ENCODE data around the gene APOL1. TPM values are rescaled to one million over a fixed set of nuclear protein-coding genes. Genes with fewer than 3 reads are reported as not detected.
"Not testable (repeated sequence)": the region's sequence is repeated elsewhere in the genome, so short reads cannot be mapped to it uniquely, and the experiment has no call there.

Gene APOL1
- total and polyA plus RNA-seq, 2 donors (not counting 1 experiment from before 2014, with no cell fraction given), result 3.3 to 11.2 TPM

- H3K27ac ChIP-seq (ENCODE audit: low read length in 2 of 2); H3K4me2 ChIP-seq (replicated peaks; ENCODE audit: low read depth, low read length, poor library complexity, severe bottlenecking); H3K4me1 ChIP-seq (ENCODE audit: control insufficient read depth in 2 of 2, insufficient read depth in 2 of 2, low read length in 2 of 2); intact Hi-C loops (cut with micrococcal nuclease); ATAC-seq (ENCODE audit: low read depth); H3K9me3 Mint-ChIP-seq (ENCODE audit: insufficient read depth); H2AFZ ChIP-seq (ENCODE audit: insufficient read depth, low read depth, low read length, poor library complexity, severe bottlenecking); H3K4me3 ChIP-seq (ENCODE audit: control extremely low read depth in 1 of 5, extremely low read depth in 1 of 5, insufficient read depth in 1 of 5, low read depth in 2 of 5, low read length in 4 of 5); H3K27me3 Mint-ChIP-seq; H3K79me2 ChIP-seq (ENCODE audit: control insufficient read depth, insufficient read depth, low read length); POLR2A ChIA-PET; DNase-seq; H3K9me3 ChIP-seq (ENCODE audit: control extremely low read depth in 1 of 3, control insufficient read depth in 2 of 3, insufficient read depth in 1 of 3, low read length in 2 of 3); H4K20me1 ChIP-seq (ENCODE audit: control insufficient read depth, insufficient read depth, low read length, poor library complexity, severe bottlenecking); H3K27ac Mint-ChIP-seq; H3K4me3 Mint-ChIP-seq; H3K4me1 Mint-ChIP-seq; H3K36me3 ChIP-seq (replicated peaks in 1 of 2; ENCODE audit: control extremely low read depth in 1 of 2, control insufficient read depth in 1 of 2, extremely low read depth in 1 of 2, insufficient read depth in 2 of 2, low read length in 1 of 2); H3K27me3 ChIP-seq (replicated peaks in 1 of 4; ENCODE audit: control extremely low read depth in 1 of 4, control insufficient read depth in 3 of 4, insufficient read depth in 4 of 4, low read length in 3 of 4); H3K9ac ChIP-seq (ENCODE audit: low read length): not testable (repeated sequence)
- CTCF ChIA-PET, result interaction anchor here (0.7 to 1.0 kb wide), 2 partner anchors 15 to 23 kb away, joined by 3 read pairs; no protein-coding TSS in a partner anchor
- 87% methylated on average over 3 of the region's 5 CpGs for WGBS (ENCODE audit: insufficient coverage)
Measured at GRCh38 chr22:36271951-36272350, 19.0 kb downstream of the APOL1 start.

DNA sequence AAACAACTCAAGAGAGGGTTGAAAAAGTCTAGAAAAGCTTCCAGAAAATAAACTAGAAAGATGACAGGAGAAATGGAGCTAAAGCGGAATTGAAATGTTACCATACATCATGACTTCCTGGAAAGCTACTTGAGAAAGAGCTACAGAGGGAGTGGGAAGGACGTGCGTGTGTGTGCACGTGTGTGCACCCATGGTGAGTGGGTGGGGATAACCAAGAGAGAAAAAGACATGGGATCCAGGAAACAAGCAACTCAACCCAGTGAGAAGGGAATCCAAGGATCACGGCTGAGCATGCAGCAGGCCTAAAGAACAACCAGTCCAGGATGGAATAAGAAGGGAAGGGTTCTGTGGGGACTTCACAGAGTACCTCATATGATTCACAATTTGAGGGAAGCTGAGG lies 21.6 kb downstream of the APOL1 start:
- intact Hi-C loops (cut with micrococcal nuclease), result no loop called here
- CTCF ChIA-PET, result interaction anchor here (0.8 to 1.9 kb wide), 2 partner anchors 35 to 196 kb away, joined by 3 to 4 read pairs; partner anchors contain the start of gene APOL2
- DNase-seq, result no peak
- Mint-ChIP-seq H3K9me3 (ENCODE audit: insufficient read depth) (no peaks in the 10 kb centered on the region), H3K4me3 (no peak overlapping the region), H3K27me3 (no peaks in the 10 kb centered on the region), H3K27ac (no peak overlapping the region), H3K4me1 (peaks cover 14% of the 10 kb centered on the region)
- no peaks in the 10 kb centered on the region for H4K20me1 ChIP-seq (ENCODE audit: control insufficient read depth, insufficient read depth, low read length, poor library complexity, severe bottlenecking)
- WGBS (ENCODE audit: insufficient coverage), result 89% methylated on average over 4 of the region's 5 CpGs
- peaks cover 9 to 13% of the 10 kb centered on the region in 2 donors for H3K4me1 ChIP-seq (ENCODE audit: control insufficient read depth in 2 of 2, insufficient read depth in 2 of 2, low read length in 2 of 2)
- POLR2A ChIA-PET, result no interaction called here
- H3K27ac ChIP-seq (ENCODE audit: low read length in 2 of 2), result no peak overlapping the region
- no peaks in the 10 kb centered on the region for H3K79me2 ChIP-seq (ENCODE audit: control insufficient read depth, insufficient read depth, low read length)
- no peak for TF ChIP-seq EZH2 (IDR thresholded peaks at IDR 0.05; ENCODE audit: borderline replicate concordance, insufficient read depth, low read depth, low read length, poor library complexity, severe bottlenecking)
- H3K4me3 ChIP-seq (ENCODE audit: control extremely low read depth in 1 of 5, extremely low read depth in 1 of 5, insufficient read depth in 1 of 5, low read depth in 2 of 5, low read length in 4 of 5), result no peak overlapping the region
- peaks cover 3% of the 10 kb centered on the region in 2 experiments for H3K36me3 ChIP-seq (replicated peaks in 1 of 2; ENCODE audit: control extremely low read depth in 1 of 2, control insufficient read depth in 1 of 2, extremely low read depth in 1 of 2, insufficient read depth in 2 of 2, low read length in 1 of 2)
- no peak for ATAC-seq (ENCODE audit: low read depth)
- no peak overlapping the region for H2AFZ ChIP-seq (ENCODE audit: insufficient read depth, low read depth, low read length, poor library complexity, severe bottlenecking)
- no peak overlapping the region for H3K4me2 ChIP-seq (replicated peaks; ENCODE audit: low read depth, low read length, poor library complexity, severe bottlenecking)
- no peak overlapping the region for H3K9ac ChIP-seq (ENCODE audit: low read length)
- no peaks in the 10 kb centered on the region for H3K27me3 ChIP-seq (replicated peaks in 1 of 4; ENCODE audit: control extremely low read depth in 1 of 4, control insufficient read depth in 3 of 4, insufficient read depth in 4 of 4, low read length in 3 of 4)
- H3K9me3 ChIP-seq (ENCODE audit: control extremely low read depth in 1 of 3, control insufficient read depth in 2 of 3, insufficient read depth in 1 of 3, low read length in 2 of 3), result no peaks in the 10 kb centered on the region

Measured in B cell (primary cell).